Breast epithelium (tissue), 3 donors: ENCODE results near the gene USP12.

Experiments used
- CTCF ChIP-seq, 3 donors: fragments of 450-650 bp; IDR thresholded peaks; one replicate each; pipeline ENCODE4 v1.5.1; 2016 to 2017; ENCODE audit warnings: antibody characterized with exemption in 3 of 3, mild to moderate bottlenecking in 3 of 3, moderate library complexity in 3 of 3
- POLR2A ChIP-seq: fragments of 450-650 bp; IDR thresholded peaks from one replicate; pipeline ENCODE4 v1.6.1; 2016; ENCODE audit warnings: antibody characterized with exemption, mild to moderate bottlenecking, moderate library complexity
- POLR2AphosphoS5 ChIP-seq, 3 donors: sonication (generic); formaldehyde crosslinking; IDR thresholded peaks; one replicate each; pipeline ENCODE4 v1.6.1; 2017; ENCODE audit warnings: antibody characterized with exemption in 3 of 3

- TF ChIP-seq CTCF (IDR thresholded peaks at IDR 0.05) (no peak), POLR2AphosphoS5 (IDR thresholded peaks at IDR 0.05) (no peak), POLR2A (no peak)
Observed at GRCh38 chr13:27024776-27025492, 146.7 kb downstream of the USP12 start.
